GM18508 (cell line): Measurements from ENCODE around the gene RAPGEF2.
"Not testable (repeated sequence)": the region's sequence is repeated elsewhere in the genome, so short reads cannot be mapped to it uniquely, and the experiment has no call there.

ENCODE experiments used
- ATAC-seq: cut with Tn5 transposase; IDR thresholded peaks from one replicate; pipeline ENCODE4 v1.9.1; 2021; ENCODE audit warnings: moderate number of reproducible peaks; ENCODE audit not compliant: insufficient read depth, unreplicated experiment

The RAPGEF2 gene

DNA sequence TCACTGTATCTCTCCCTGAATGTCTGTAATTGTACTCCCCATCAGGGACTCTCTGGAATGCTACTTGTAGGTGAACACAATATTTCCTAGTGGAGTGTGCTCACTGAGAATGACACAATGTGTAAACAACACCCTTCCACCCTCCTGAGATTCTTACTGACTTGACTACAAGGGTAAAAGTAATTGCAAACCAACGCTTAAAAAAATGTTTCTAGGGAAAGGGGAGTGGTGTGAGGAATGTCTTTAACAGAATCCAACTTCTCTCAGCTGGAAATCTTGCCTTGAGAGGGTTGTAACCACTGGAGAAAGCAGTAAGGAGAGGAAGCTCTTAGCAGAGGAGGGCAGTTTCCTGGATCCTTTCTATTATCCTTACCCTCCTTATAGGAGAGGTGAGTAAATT lies 5.1 kb upstream of the RAPGEF2 start:
- ATAC-seq = no peak

DNA sequence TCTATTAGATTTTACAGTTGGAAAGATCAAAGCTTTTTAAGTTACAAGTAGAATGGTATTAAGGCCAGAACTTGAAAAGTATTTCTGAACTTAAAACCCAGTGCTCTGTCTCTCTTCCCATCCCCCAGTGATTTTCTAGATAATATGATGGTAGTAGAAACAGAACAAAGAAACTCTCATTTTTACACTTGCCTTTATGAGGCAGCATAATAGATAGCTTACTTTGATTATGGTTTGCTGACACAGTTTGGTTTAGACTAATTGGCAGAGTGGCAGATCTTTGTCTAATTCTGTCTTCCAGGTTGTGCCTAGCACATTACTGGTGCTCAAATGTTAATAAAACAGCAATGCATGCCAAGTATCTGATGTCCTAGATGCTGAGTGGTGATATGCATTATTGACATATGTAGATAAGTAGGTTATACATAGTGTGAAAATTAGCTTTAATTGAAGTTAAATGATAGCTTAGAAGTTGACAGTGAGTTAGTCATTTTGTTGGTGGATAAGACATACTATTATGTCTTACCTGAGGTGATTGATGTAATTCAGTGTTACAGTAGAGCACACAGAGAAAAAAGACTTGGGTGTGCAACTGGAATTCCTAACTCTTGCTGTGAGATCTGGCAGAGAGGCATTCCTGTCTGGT lies 4.3 kb upstream of the RAPGEF2 start:
- no peak for ATAC-seq

DNA sequence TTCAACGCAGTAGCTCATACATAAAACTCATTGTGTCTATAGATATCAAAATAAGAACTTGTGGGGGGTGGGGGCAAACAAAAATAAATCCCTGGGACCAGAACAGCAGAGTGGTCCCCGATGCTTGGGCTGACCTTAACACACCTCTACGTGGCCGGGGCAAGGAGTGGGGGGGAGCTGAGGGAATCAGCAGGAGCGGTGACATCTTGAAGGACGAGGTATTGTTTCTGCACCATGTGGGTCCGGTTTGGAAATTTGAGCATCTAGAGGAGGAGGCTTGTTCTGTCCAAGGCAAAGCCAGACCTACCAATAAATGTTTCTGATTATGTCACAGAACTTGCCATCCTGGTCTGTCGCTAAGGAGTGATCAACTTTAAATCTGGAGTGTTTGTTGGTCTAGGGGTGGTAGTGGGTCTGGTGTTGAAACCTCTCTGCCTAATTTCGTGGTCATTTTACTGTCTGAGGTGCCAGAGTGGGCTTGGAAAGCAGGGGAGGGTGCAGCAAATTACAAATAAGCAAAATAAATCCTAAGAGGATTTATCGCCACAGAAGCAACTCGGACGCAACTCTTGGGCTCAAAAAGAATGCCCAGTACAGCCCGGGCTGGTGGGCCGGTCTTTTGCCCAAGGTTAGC lies 774 bp upstream of the RAPGEF2 start:
- no peak for ATAC-seq

DNA sequence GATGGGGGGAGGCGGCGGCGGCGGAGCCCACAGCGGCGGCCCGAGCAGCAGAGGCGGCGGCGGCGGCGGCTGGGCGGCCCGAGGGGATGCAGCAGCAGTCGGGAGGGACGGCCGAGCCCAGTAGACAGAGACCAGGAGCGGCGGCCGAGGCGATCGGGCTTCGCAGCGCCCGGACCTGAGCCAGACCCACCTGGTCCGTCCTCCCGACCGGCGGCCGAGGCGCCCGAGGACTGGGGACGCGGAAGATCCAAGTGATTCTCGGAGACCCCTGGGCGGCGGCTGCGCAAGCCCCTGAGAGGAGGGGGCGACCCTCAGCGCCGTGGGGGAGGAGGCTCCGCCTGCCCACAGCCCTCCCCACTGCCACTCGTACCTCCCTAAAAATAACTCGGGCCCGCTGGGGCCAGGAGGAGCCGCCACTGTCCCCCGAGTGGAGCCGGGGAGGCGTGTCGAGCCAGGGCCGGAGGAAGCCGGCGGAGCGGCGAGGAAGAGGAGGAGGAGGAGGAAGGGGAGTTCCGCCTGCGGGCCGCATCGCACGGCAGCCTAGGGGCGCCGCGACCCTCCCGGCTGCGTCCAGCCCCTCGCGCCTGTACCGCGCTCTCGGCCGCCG lies 608 bp downstream of the RAPGEF2 start:
- ATAC-seq = no peak

DNA sequence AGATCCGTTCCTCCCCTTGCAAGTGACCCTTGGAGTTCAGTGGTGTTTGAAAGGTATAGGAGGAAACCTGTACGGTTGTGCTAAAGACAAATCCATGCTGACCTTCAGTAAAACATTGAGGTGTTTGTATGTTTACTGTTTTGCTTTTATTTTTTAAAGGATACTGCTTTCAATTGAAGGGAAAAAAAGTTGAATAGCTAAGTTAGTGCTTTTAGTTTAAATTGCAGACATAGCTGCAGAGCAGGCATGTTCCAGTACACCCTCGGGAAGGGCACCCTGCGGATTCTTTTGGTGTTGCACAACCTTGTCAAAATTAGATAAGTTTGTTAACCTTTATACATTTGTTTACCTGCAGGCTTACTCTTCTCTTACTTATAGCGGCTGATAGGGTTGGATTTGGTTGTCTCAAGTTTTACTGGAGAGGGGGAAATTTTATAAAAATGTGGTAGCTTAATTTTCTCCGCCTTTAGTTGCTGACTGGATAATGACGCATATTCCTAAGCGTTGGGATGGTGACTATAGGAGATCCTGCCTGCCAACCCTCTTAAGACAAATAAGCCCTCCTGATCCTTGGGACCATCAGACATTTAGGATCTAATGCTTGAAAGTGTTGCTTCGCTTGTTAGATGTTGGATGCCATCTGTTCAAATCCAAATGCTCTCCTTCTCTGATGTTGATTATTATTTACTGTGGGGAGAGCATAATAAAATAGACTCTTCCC lies 2.0 kb downstream of the RAPGEF2 start:
- ATAC-seq = no peak

DNA sequence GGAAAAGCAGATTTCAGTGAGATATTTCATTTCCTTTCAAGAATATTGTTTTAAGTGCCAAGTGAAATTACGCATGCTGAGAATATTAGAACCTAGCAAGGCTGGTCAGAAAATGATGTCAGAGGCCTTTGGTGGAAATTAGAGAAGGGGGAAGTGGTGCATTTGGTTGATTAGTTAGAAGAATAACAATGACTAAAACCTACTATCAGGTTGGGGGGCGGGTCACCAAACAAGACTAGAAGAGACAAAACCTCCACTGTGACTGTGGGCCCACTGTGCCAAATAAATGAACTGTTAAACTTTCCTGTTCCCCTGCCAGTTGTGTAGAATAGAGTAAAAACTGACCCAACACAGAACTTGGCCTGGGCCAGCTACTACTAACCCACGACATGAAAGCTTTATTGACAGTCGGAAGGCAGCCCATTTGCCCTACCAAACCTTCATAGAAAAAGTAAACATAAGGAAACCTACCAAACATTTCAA lies 2.9 kb downstream of the RAPGEF2 start:
- peak; percentile 28 for ATAC-seq

DNA sequence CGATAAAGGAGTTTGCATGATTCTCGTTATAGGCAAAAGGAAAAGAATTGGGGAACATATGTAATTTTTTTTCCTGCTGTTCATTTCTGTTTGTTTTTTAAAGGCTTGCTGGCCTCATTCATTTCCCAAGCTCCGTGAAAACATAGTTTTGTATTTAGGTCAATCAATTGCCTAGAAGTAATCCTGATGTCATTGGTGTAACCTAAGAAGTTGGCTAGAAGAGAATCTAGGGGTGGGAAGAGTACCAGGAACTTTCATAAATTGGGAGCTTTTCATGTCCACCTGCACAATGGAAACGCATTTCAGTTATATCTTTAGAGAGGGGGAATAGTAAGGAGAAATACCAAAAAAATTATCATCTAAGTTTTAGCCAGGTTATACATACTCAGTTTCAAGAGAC lies 3.8 kb downstream of the RAPGEF2 start:
- no peak for ATAC-seq

DNA sequence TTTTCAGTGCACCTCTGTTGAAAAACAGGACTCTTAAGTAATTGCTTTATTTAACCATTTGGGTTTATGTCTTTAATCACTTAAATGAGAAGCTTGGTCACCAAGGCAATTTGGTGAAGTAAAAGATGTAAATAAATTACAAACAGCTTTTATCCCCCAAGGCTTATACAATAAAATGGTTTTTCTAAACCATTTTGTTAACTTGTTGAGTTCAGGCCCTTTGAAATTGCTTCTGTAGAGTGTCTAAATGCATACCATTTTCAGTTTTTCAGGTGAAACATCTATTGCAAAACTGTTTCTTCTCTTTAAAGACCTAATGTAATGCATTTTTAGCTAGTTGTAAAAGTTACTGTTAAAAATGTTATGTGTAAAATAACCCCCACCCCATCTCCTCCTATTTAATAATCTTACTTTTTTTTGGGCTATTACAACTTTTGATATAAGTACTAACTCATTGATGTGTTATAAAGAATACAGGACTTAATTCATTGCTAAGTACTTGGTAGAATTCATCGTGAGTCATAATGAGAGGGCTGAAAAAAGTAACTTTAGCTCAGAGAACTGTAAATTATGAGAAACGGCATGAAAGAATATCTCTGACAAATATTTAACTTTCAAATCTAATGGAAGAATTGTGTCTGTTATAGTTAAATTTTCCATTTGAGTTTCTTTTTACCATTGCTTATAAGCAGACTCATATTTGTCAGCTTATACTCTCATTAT lies 4.5 kb downstream of the RAPGEF2 start:
- no peak for ATAC-seq

DNA sequence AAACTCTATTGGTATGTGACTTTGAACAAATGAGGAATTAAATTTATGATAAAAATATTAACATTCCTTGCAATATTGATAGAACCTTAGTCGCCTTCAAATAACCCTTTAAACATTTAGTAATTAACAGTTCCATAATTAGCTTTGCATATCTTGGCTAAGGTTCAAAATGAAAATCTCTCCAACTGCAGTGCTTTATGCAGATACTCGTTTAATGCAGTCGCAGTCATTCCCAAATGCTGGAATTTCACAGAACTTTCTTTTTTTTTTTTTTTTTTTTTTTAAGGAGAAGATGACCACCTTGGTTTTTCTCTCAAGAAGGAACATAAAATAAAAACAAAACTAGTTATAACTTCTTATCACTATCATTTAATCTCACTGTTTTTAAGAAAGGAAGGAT lies 5.2 kb downstream of the RAPGEF2 start:
- no peak for ATAC-seq

DNA sequence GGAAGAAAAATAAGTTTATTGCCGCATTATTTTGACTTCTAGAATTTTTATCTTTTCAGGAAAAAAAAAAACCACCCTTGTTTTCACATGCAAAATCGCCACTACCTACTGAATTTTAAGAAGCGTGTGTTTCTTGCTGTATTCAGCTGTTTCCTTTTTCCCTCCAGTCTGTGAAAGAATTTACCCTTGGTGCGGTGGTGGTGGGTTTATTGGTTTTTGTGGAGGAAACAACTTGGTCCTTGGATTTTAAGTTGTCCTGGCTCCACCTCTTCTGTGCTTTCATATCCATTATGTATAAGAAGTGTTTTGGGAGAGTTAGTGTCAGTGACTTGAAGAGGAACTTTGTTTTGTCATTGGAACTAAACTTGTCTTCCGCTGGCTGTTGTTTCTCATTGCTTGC lies 8.1 kb downstream of the RAPGEF2 start:
- no peak for ATAC-seq

DNA sequence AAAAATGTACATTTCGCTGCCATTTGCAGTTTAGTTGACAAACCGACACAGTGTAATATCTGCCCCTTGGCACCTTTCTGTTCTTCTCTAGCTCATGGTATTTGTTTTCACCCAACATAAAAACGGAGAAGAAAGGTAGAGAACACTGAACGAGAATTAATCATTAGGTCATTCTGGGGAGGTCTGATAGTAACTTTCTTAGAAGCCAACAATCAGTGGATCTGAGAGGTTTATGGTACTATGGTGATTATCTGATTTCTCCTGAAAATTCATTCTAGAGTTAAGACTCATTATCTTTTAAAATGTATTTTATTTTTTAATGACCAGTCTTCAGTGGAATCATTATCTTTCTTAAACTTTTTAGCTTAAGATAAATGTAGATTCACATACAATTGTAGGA lies 8.5 kb downstream of the RAPGEF2 start:
- no peak for ATAC-seq

DNA sequence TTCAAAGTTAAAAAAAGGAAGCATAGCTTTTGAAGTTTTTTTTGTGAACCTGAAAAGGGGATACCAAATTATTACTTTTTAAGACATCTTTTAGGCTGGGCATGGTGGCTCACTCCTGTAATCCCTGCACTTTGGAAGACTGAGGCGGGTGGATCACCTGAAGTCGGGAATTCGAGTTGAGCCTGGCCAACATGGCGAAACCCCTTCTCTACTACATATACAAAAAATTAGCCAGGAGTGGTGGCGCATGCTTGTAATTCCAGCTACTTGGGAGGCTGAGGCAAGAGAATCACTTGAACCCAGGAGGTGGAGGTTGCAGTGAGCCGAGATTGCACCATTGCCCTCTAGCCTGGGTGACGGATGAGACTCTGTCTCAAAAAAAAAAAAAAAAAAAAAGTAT lies 10.5 kb downstream of the RAPGEF2 start:
- not testable (repeated sequence) for ATAC-seq

DNA sequence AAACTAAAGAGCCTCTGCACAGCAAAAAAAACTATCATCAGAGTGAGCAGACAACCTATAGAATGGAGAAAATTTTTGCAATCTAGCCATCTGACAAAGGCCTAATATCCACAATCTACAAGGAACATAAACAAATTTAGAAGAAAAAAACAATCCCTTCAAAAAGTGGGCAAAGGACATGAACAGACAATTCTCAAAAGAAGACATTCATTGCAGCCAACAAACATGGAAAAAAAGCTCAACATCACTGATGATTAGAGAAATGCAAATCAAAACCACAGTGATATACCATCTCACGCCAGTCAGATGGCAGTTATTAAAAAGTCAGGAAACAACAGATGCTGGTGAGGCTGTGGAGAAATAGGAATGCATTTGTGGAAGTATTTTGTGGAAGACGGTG lies 13.2 kb downstream of the RAPGEF2 start:
- not testable (repeated sequence) for ATAC-seq

DNA sequence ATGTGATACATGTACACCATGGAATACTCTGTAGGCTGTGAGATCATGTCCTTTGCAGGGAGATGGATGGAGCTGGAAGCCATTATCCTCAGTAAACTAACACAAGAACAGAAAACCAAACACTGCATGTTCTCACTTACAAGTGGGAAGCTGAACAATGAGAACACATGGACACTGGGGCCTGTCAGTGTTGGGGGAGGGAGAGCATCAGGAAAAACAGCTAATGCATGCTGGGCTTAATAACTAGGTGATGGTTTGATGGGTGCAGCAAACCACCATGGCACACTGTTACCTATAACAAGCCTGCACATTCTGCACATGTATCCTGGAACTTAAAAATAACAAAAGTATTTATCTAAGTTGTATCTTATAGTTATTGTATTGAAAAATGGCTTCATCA lies 13.8 kb downstream of the RAPGEF2 start:
- ATAC-seq = not testable (repeated sequence)

DNA sequence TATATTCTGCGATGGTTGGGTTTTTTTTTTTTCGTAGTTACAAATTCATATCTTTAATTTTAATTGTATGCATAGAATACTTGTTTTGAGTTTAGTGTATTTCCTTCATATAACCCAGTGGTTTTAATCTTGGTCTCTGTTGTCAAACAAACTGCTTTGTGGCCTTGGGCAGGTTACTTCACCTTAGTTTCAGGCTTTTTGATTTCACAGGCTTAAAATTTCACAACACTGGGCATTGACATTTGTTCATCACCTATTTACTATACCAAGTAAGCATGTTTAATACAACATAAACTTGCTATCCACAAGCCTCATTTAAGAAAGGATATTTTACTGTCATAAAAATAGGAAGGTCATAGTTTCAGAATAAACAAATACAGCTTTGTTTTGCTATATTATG lies 14.7 kb downstream of the RAPGEF2 start:
- no peak for ATAC-seq

DNA sequence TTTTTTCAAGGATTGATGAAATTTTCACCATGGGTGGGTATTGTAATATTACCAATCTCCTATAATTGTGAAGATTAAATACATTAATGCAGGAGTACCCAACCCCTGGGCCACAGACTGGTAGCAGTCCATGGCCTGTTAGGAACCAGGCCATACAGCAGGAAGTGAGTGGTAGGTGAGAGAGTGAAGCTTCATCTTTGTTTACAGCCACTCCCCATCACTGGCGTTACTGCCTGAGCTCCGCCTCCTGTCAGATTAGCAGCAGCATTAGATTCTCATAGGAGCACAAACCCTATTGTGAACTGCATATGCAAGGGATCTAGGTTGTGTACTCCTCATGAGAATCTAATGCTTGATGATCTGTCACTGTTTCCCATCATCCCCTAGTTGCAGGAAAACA lies 15.1 kb downstream of the RAPGEF2 start:
- no peak for ATAC-seq

DNA sequence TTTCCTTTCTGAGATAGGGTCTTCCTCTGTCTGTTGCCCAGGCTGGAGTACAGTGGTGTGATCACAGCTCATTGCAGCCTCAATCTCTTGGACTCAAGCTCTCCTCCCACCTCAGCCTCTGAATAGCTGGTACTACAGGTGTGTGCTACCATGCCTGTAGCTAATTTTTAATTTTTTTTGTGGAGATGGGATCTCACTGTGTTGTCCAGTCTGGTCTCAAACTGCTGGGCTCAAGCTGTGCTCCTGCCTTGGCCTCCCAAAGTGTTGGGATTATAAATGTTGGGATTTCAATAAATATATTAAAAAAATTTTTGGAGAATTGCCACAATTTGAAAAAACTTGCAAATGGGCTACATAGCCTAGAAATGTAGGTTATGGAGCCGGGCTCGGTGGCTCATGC lies 18.5 kb downstream of the RAPGEF2 start:
- ATAC-seq = no peak

DNA sequence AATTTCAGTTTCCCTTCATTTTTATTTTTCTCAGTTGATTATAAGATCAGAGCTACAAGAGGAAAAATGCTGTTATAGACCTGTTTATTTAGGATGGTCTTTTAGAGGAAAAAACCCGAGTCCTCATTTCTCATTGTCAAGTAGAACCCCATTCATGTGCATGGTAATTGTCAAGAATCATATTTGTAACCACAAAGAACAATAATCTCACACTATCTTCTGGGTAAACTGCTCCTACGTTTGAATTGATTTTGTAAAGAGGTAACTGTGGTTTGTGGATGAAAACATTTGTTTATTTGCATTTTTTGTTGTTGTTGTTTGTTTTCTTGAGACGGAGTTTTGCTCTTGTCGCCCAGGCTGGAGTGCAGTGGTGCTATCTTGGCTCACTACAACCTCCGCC lies 23.8 kb downstream of the RAPGEF2 start:
- ATAC-seq = no peak

DNA sequence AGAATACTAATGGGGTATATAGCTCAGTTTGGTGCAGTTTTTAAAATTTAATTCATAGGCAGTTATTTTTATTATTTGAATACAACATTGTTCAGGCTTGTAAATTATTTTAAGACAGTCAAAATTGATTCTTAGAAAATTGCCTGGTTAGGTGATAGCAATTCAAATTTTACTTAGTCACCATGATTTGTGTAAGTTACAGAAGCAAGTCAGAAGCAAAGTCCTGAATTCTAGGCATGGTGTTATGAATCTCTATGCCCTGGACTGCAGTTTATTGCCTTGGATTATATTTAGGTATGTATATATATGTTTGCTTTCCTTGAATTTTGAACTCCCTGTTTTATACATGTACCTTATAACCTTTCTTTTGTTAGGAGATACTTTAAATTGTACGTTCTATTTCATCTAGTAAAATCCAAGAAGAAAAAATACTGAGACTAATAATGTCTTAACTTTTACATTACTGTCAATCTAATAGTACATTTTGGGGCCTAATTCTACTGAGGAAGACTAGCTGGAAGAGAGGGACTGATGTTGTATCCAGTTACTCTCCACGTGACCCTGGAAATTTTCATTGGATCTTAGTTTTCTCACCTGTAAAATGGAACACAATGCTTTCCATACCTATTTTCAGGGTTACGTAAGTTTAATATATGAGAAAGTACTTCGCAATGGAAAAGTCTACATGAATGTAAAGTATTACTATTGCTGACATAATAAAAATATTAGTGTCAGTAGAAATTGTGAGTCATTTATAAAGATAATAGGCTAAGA lies 25.1 kb downstream of the RAPGEF2 start:
- no peak for ATAC-seq
